CD14-positive monocyte (primary cell): ENCODE results near the gene DUSP1. TPM values are rescaled to one million over a fixed set of nuclear protein-coding genes. Genes with fewer than 3 reads are reported as not detected.
A peak's percentile ranks its signal among the peaks of the same experiment; 100 is the strongest.

Experiments used
- DNase-seq, 3 donors: peaks; one replicate each; pipeline ENCODE4 v3.0.0-alpha.2; 2011 to 2022
- H2AFZ ChIP-seq: 2 replicates; pipeline ENCODE4 v1.6.0; 2012; ENCODE audit warnings: mild to moderate bottlenecking, low read depth, low read length, inconsistent platforms; ENCODE audit not compliant: insufficient read depth, poor library complexity, severe bottlenecking
- H3K27ac ChIP-seq, 2 donors: 1 replicate in 1 of 2; 2 replicates in 1 of 2; pipeline ENCODE4 v1.5.1; 2012 to 2013; ENCODE audit warnings: low read length in 2 of 2, control low read depth in 1 of 2, inconsistent platforms in 1 of 2, low read depth in 1 of 2, mild to moderate bottlenecking in 1 of 2
- H3K27me3 ChIP-seq, 2 donors: one replicate each; pipeline versions ENCODE4 v1.6.0 to v1.6.1; 2011 to 2013; ENCODE audit warnings: low read length in 2 of 2; ENCODE audit not compliant: control insufficient read depth in 2 of 2, insufficient read depth in 2 of 2
- H3K36me3 ChIP-seq, 2 donors: replicated peaks in 1 of 2; 1 replicate in 1 of 2; 2 replicates in 1 of 2; pipeline versions ENCODE4 v1.5.1 to v1.6.1; 2012 to 2013; ENCODE audit warnings: low read length in 2 of 2, control low read depth in 1 of 2, inconsistent platforms in 1 of 2, mild to moderate bottlenecking in 1 of 2; ENCODE audit not compliant: insufficient read depth in 2 of 2, control insufficient read depth in 1 of 2
- H3K4me1 ChIP-seq, 2 donors: 1 replicate in 1 of 2; 2 replicates in 1 of 2; pipeline versions ENCODE4 v1.5.1 to v1.6.1; 2012 to 2013; ENCODE audit warnings: low read length in 2 of 2, control low read depth in 1 of 2, inconsistent platforms in 1 of 2, mild to moderate bottlenecking in 1 of 2, moderate library complexity in 1 of 2; ENCODE audit not compliant: insufficient read depth in 2 of 2, control insufficient read depth in 1 of 2
- H3K4me2 ChIP-seq: replicated peaks from 2 replicates; pipeline ENCODE3; 2012; ENCODE audit warnings: low read length, moderate library complexity, mild to moderate bottlenecking; ENCODE audit not compliant: poor library complexity, severe bottlenecking; ENCODE audit errors: extremely low read depth
- H3K4me3 ChIP-seq, 3 experiments: fragments of 200-600 bp in 1 of 3; sonication (generic) in 1 of 3; replicated peaks in 1 of 3; 1 replicate in 2 of 3; 2 replicates in 1 of 3; pipeline ENCODE4 v1.5.1; 2011 to 2013; ENCODE audit warnings: low read length in 3 of 3, mild to moderate bottlenecking in 3 of 3, control low read depth in 2 of 3, low read depth in 2 of 3, inconsistent platforms in 1 of 3, moderate library complexity in 1 of 3
- H3K79me2 ChIP-seq: 2 replicates; pipeline ENCODE4 v1.6.0; 2012; ENCODE audit warnings: mild to moderate bottlenecking, control low read depth, inconsistent platforms, low read length, moderate library complexity; ENCODE audit not compliant: insufficient read depth
- H3K9ac ChIP-seq: 2 replicates; pipeline ENCODE4 v1.6.0; 2017; ENCODE audit warnings: low read length, mild to moderate bottlenecking; ENCODE audit not compliant: insufficient read depth, poor library complexity, severe bottlenecking
- H3K9me3 ChIP-seq, 2 donors: replicated peaks in 1 of 2; 1 replicate in 1 of 2; 2 replicates in 1 of 2; pipeline versions ENCODE4 v1.5.1 to v1.6.1; 2012 to 2013; ENCODE audit warnings: low read length in 2 of 2, control low read depth in 1 of 2; ENCODE audit not compliant: control insufficient read depth in 1 of 2, insufficient read depth in 1 of 2
- H4K20me1 ChIP-seq: 2 replicates; pipeline ENCODE4 v1.6.0; 2012; ENCODE audit warnings: mild to moderate bottlenecking, low read length, control low read depth, moderate library complexity; ENCODE audit not compliant: insufficient read depth
- H3K27ac Mint-ChIP-seq, 7 donors: one replicate each; pipeline ENCODE4 v1.8.0; 2020; ENCODE audit warnings: mild to moderate bottlenecking in 7 of 7, mixed read lengths in 7 of 7, moderate library complexity in 6 of 7, inconsistent platforms in 2 of 7
- H3K27me3 Mint-ChIP-seq, 3 donors: one replicate each; pipeline ENCODE4 v1.8.0; 2021 to 2022; ENCODE audit warnings: low read depth in 3 of 3, mild to moderate bottlenecking in 3 of 3, mixed read lengths in 3 of 3, moderate library complexity in 3 of 3, inconsistent platforms in 1 of 3
- H3K36me3 Mint-ChIP-seq, 2 donors: one replicate each; pipeline ENCODE4 v1.8.0; 2020; ENCODE audit warnings: mixed read lengths in 2 of 2, inconsistent platforms in 1 of 2, mild to moderate bottlenecking in 1 of 2
- H3K4me1 Mint-ChIP-seq: one replicate; pipeline ENCODE4 v1.8.0; 2020; ENCODE audit warnings: mild to moderate bottlenecking, mixed read lengths
- H3K4me3 Mint-ChIP-seq, 2 donors: one replicate each; pipeline ENCODE4 v1.8.0; 2020; ENCODE audit warnings: mild to moderate bottlenecking in 2 of 2, mixed read lengths in 2 of 2, moderate library complexity in 1 of 2
- H3K9me3 Mint-ChIP-seq, 7 donors: one replicate each; pipeline ENCODE4 v1.8.0; 2020 to 2022; ENCODE audit warnings: mixed read lengths in 7 of 7, mild to moderate bottlenecking in 6 of 7, moderate library complexity in 6 of 7, inconsistent platforms in 2 of 7
- CTCF ChIP-seq: fragments of 200-600 bp; IDR thresholded peaks from one replicate; pipeline ENCODE4 v1.8.0; 2022; ENCODE audit warnings: antibody characterized with exemption, mild to moderate bottlenecking
- WGBS: methylation state at CpG from one replicate; pipeline ENCODE4 v1.1.5; 2013; ENCODE audit warnings: missing lambda C conversion rate; ENCODE audit not compliant: insufficient coverage; 5-methylcytosine and 5-hydroxymethylcytosine counted together
- intact Hi-C, 2 donors: fragments of 100-400 bp; cut with micrococcal nuclease; formaldehyde crosslinking; loops; one replicate each; pipeline versions ENCODE4 v1.15.0 to v1.15.1; 2023
- polyA plus RNA-seq, 3 donors: library from polyadenylated mRNA; depleted of rRNA in 1 of 3; unstranded in 2 of 3; stranded (reverse) in 1 of 3; fragments of 300-500 nt in 2 of 3; fragments of >200 nt in 1 of 3; fragmentation: Illumina TruSeq in 2 of 3; gene quantifications; 1 replicate in 2 of 3; 2 replicates in 1 of 3; pipeline ENCODE4 v1.2.3, GENCODE V29; 2012 to 2021

The DUSP1 gene
- polyA plus RNA-seq, 3 donors: 1,963 to 4,884 (median 3,954) TPM

- H3K27me3 ChIP-seq: no peaks in the 10 kb centered on the region
- H3K9me3 ChIP-seq: peaks cover 0 to 11% of the 10 kb centered on the region in 2 donors
- TF ChIP-seq CTCF: no peak
- 92% methylated on average over 16 of the region's 19 CpGs for WGBS
- H3K36me3 ChIP-seq: no peaks in the 10 kb centered on the region
- no peak overlapping the region for H3K27ac ChIP-seq
- H3K36me3 Mint-ChIP-seq: no peaks in the 10 kb centered on the region
- H4K20me1 ChIP-seq: no peaks in the 10 kb centered on the region
- H3K4me3 ChIP-seq: no peak overlapping the region
- H3K4me1 ChIP-seq: peaks cover 6 to 14% of the 10 kb centered on the region in 2 donors
- intact Hi-C loops: no loop called here
- H3K79me2 ChIP-seq: no peaks in the 10 kb centered on the region
- H3K4me1 Mint-ChIP-seq: peaks cover 9% of the 10 kb centered on the region
- H2AFZ ChIP-seq: no peak overlapping the region
- H3K4me3 Mint-ChIP-seq: no peak overlapping the region
- no peak overlapping the region for H3K9ac ChIP-seq
- H3K4me2 ChIP-seq: no peak overlapping the region
- peaks cover 3 to 16% (median 10%) of the 10 kb centered on the region in 7 donors for H3K9me3 Mint-ChIP-seq
- peaks cover 2 to 11% (median 5%) of the 10 kb centered on the region in 3 donors for H3K27me3 Mint-ChIP-seq
- no peak for DNase-seq
- peak overlapping the region in 1 of 7 donors; percentile 11 for H3K27ac Mint-ChIP-seq
Observed at GRCh38 chr5:172749881-172750633, 20.9 kb downstream of the DUSP1 start.

DNA sequence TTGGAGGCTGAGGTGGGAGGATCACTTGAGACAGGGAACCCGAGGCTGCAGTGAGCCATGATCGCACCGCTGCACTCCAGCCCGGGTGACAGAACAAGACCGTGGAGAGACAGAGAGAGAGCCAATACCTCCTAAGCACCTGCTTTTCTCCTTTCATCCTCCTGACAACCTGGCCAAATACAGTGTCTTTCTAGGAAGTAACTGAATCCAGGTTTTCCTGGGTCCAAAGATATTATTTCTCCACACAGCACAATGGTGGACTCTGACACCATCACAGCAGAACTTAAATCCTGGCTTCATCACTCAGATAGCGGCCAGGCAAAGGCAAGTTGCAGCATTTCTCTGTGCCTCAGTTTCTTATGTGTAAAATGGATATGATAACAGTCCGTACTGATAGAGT, 21.9 kb downstream of the DUSP1 start:
- Histone ChIP-seq H3K4me1 (peaks cover 6 to 20% of the 10 kb centered on the region in 2 donors), H3K36me3 (no peaks in the 10 kb centered on the region), H2AFZ (no peak overlapping the region), H3K4me2 (no peak overlapping the region), H4K20me1 (no peaks in the 10 kb centered on the region), H3K4me3 (no peak overlapping the region), H3K9ac (no peak overlapping the region), H3K27ac (no peak overlapping the region), H3K9me3 (peaks cover 0 to 11% of the 10 kb centered on the region in 2 donors), H3K27me3 (no peaks in the 10 kb centered on the region), H3K79me2 (no peaks in the 10 kb centered on the region)
- H3K9me3 Mint-ChIP-seq: peaks cover 3 to 16% (median 7%) of the 10 kb centered on the region in 7 donors
- H3K4me3 Mint-ChIP-seq: no peak overlapping the region
- intact Hi-C loops: no loop called here
- 90% methylated on average over 5 of the region's 7 CpGs for WGBS
- DNase-seq: no peak
- no peak for TF ChIP-seq CTCF
- H3K27ac Mint-ChIP-seq: no peak overlapping the region
- H3K27me3 Mint-ChIP-seq: peaks cover 2 to 11% (median 5%) of the 10 kb centered on the region in 3 donors
- H3K4me1 Mint-ChIP-seq: peaks cover 16% of the 10 kb centered on the region
- H3K36me3 Mint-ChIP-seq: no peaks in the 10 kb centered on the region
